IMR-90 (cell line): ENCODE results near the gene BRIP1. TPM values are rescaled to one million over a fixed set of nuclear protein-coding genes. Genes with fewer than 3 reads are reported as not detected.

Source experiments
- ATAC-seq: fragments of 200-7000 bp; cut with Tn5 transposase; 2 replicates; pipeline ENCODE4 v1.9.1; 2020; ENCODE audit warnings: low read depth, mild to moderate bottlenecking, moderate library complexity
- BruUV-seq: library from RNA; stranded (reverse); fragments of 400-500 nt; replicated peaks from 2 replicates; lab custom pipeline; 2021; lab: Mats Ljungman, UMichigan
- CTCF ChIA-PET: fragments of 300-600 bp; formaldehyde crosslinking; extraction: SDS; loops from one replicate; lab custom pipeline; 2021; ENCODE audit warnings: antibody characterized with exemption; lab: Yijun Ruan, JAX
- POLR2A ChIA-PET: fragments of 300-600 bp; sonication (Branson Sonifier 250); formaldehyde crosslinking; loops from one replicate; lab custom pipeline; 2022; ENCODE audit warnings: antibody characterized with exemption; ENCODE audit not compliant: unreplicated experiment; lab: Charles Lee
- DNase-seq: peaks from one replicate; pipeline ENCODE4 v3.0.0; 2013
- H2AFZ ChIP-seq: replicated peaks from 2 replicates; pipeline ENCODE3; 2013; ENCODE audit warnings: low read length, mild to moderate bottlenecking; ENCODE audit not compliant: poor library complexity
- H2AK5ac ChIP-seq: 2 replicates; pipeline ENCODE4 v1.6.1; 2013; ENCODE audit warnings: low read depth, low read length, inconsistent platforms
- H2AK9ac ChIP-seq: replicated peaks from 2 replicates; pipeline ENCODE3; 2013; ENCODE audit warnings: mild to moderate bottlenecking, low read depth, low read length, moderate library complexity; ENCODE audit not compliant: poor library complexity
- H2BK120ac ChIP-seq: 2 replicates; pipeline ENCODE4 v1.6.1; 2013; ENCODE audit warnings: low read depth, low read length, inconsistent platforms
- H2BK15ac ChIP-seq: 3 replicates; pipeline ENCODE4 v1.6.1; 2013; ENCODE audit warnings: low read depth, low read length, inconsistent platforms
- H2BK20ac ChIP-seq: 2 replicates; pipeline ENCODE4 v1.6.1; 2013; ENCODE audit warnings: low read depth, mild to moderate bottlenecking, inconsistent platforms, low read length, moderate library complexity
- H2BK5ac ChIP-seq: 2 replicates; pipeline ENCODE4 v1.6.1; 2013; ENCODE audit warnings: mild to moderate bottlenecking, low read depth, low read length, inconsistent platforms; ENCODE audit not compliant: poor library complexity, severe bottlenecking
- H3K14ac ChIP-seq: replicated peaks from 2 replicates; pipeline ENCODE4 v1.6.1; 2013; ENCODE audit warnings: low read depth, low read length, inconsistent platforms
- H3K18ac ChIP-seq: 2 replicates; pipeline ENCODE4 v1.6.1; 2013; ENCODE audit warnings: low read depth, low read length, control low read depth
- H3K23ac ChIP-seq: 2 replicates; pipeline ENCODE4 v1.6.1; 2013; ENCODE audit warnings: low read depth, low read length, inconsistent platforms
- H3K27ac ChIP-seq: 2 replicates; pipeline ENCODE4 v1.5.1; 2013; ENCODE audit warnings: mild to moderate bottlenecking, control low read depth, low read length; ENCODE audit not compliant: insufficient read depth
- H3K27me3 ChIP-seq: 2 replicates; pipeline ENCODE4 v1.6.1; 2013; ENCODE audit warnings: low read length; ENCODE audit not compliant: control insufficient read depth, insufficient read depth
- H3K36me3 ChIP-seq: 2 replicates; pipeline ENCODE4 v1.6.1; 2013; ENCODE audit warnings: low read length, mixed read lengths; ENCODE audit not compliant: control insufficient read depth, insufficient read depth
- H3K4ac ChIP-seq: 2 replicates; pipeline ENCODE4 v1.6.1; 2013; ENCODE audit warnings: low read depth, low read length, inconsistent platforms
- H3K4me1 ChIP-seq: 2 replicates; pipeline ENCODE4 v1.6.1; 2013; ENCODE audit warnings: low read length, mixed read lengths; ENCODE audit not compliant: control insufficient read depth, insufficient read depth
- H3K4me2 ChIP-seq: 2 replicates; pipeline ENCODE4 v1.6.1; 2013; ENCODE audit warnings: low read depth, mild to moderate bottlenecking, control low read depth, low read length, moderate library complexity
- H3K4me3 ChIP-seq: 2 replicates; pipeline ENCODE4 v1.5.1; 2013; ENCODE audit warnings: low read depth, mild to moderate bottlenecking, control low read depth, low read length, moderate library complexity; ENCODE audit not compliant: insufficient read depth
- H3K56ac ChIP-seq: 2 replicates; pipeline ENCODE4 v1.6.1; 2013; ENCODE audit warnings: low read length, inconsistent platforms; ENCODE audit not compliant: insufficient read depth; ENCODE audit errors: extremely low read depth
- H3K79me1 ChIP-seq, 2 experiments: 2 replicates each; pipeline ENCODE4 v1.6.1; 2013; ENCODE audit warnings: low read length in 2 of 2, inconsistent platforms in 1 of 2, low read depth in 1 of 2
- H3K9ac ChIP-seq: 2 replicates; pipeline ENCODE4 v1.6.1; 2013; ENCODE audit warnings: low read depth, low read length, control low read depth
- H3K9me1 ChIP-seq: 2 replicates; pipeline ENCODE4 v1.6.1; 2013; ENCODE audit warnings: low read length, inconsistent platforms; ENCODE audit not compliant: insufficient read depth
- H3K9me3 ChIP-seq: 2 replicates; pipeline ENCODE4 v1.6.1; 2013; ENCODE audit warnings: low read length; ENCODE audit not compliant: control insufficient read depth, insufficient read depth
- H4K20me1 ChIP-seq: 2 replicates; pipeline ENCODE4 v1.6.1; 2013; ENCODE audit warnings: low read length, inconsistent platforms; ENCODE audit not compliant: insufficient read depth
- H4K5ac ChIP-seq: 2 replicates; pipeline ENCODE4 v1.6.1; 2013; ENCODE audit warnings: mild to moderate bottlenecking, low read depth, low read length, control low read depth
- H4K8ac ChIP-seq, 2 experiments: 2 replicates each; pipeline ENCODE4 v1.6.1; 2013; ENCODE audit warnings: low read depth in 2 of 2, low read length in 2 of 2, control low read depth in 1 of 2, inconsistent platforms in 1 of 2
- H4K91ac ChIP-seq: 2 replicates; pipeline ENCODE4 v1.6.1; 2013; ENCODE audit warnings: low read depth, low read length, inconsistent platforms; ENCODE audit not compliant: insufficient read depth
- BHLHE40 ChIP-seq: fragments of 150-350 bp; IDR thresholded peaks from 2 replicates; pipeline ENCODE4 v1.6.1; 2016; ENCODE audit warnings: mild to moderate bottlenecking, low read depth, low read length
- CEBPB ChIP-seq: IDR thresholded peaks from 2 replicates; pipeline ENCODE4 v1.6.1; 2012; ENCODE audit warnings: low read depth, low read length, improper control_type of control experiment
- CTCF ChIP-seq: conservative IDR thresholded peaks from 2 replicates; pipeline ENCODE4 v1.5.1; 2012; ENCODE audit warnings: mild to moderate bottlenecking, low read depth, low read length, improper control_type of control experiment
- MAFK ChIP-seq: IDR thresholded peaks from 2 replicates; pipeline ENCODE4 v1.6.1; 2012; ENCODE audit warnings: low read depth, low read length, improper control_type of control experiment
- RAD21 ChIP-seq: IDR thresholded peaks from 2 replicates; pipeline ENCODE4 v1.6.1; 2012; ENCODE audit warnings: low read length, improper control_type of control experiment
- RCOR1 ChIP-seq: IDR thresholded peaks from 2 replicates; pipeline ENCODE4 v1.6.1; 2012; ENCODE audit warnings: mild to moderate bottlenecking, low read length, improper control_type of control experiment; ENCODE audit not compliant: insufficient replicate concordance
- RFX5 ChIP-seq: IDR thresholded peaks from 2 replicates; pipeline ENCODE4 v1.8.0; 2012; ENCODE audit warnings: low read depth, mild to moderate bottlenecking, low read length, moderate library complexity
- SMC3 ChIP-seq: fragments of 150-350 bp; IDR thresholded peaks from 2 replicates; pipeline ENCODE4 v1.6.1; 2016; ENCODE audit warnings: low read depth, mild to moderate bottlenecking, antibody characterized with exemption, low read length, moderate library complexity
- dilution Hi-C: fragments of 300-500 bp; cut with HindIII; formaldehyde crosslinking; loops from one replicate; pipeline ENCODE4 v1.14.3; 2018; ENCODE audit warnings: low sequenced_read_pairs; ENCODE audit not compliant: unreplicated experiment
- in situ Hi-C: fragments of 300-500 bp; cut with MboI; formaldehyde crosslinking; loops from 3 replicates; pipeline ENCODE4 v1.14.3; 2019; ENCODE audit warnings: low sequenced_read_pairs, inconsistent platforms, mixed read lengths
- intact Hi-C: fragments of 100-400 bp; cut with micrococcal nuclease; formaldehyde crosslinking; loops from 2 replicates; pipeline ENCODE4 v1.10.0; 2022
- polyA plus RNA-seq, 3 experiments: library from polyadenylated mRNA; depleted of rRNA; stranded (reverse); fragments of >200 nt; gene quantifications; 2 replicates each; pipeline ENCODE4 v1.2.3, GENCODE V29; 2012; ENCODE audit warnings: low replicate concordance in 1 of 3
- total RNA-seq: library from RNA; depleted of rRNA; stranded (reverse); fragments of >200 nt; gene quantifications from 2 replicates; pipeline ENCODE4 v1.2.3, GENCODE V29; 2012

Gene BRIP1
- total and polyA plus RNA-seq, 2 of the 4 experiments (the other 2 are of a cell fraction): 6.1 to 19.7 TPM

- intact Hi-C loops: no loop called here
- Histone ChIP-seq H2BK120ac (no peak overlapping the region), H2BK5ac (no peak overlapping the region), H3K9me1 (no peaks in the 10 kb centered on the region; the same call in none of the 2 replicates), H2AFZ (no peak overlapping the region), H3K27me3 (no peaks in the 10 kb centered on the region), H3K4me1 (no peaks in the 10 kb centered on the region), H3K4me3 (no peak overlapping the region), H2AK5ac (no peak overlapping the region), H3K4me2 (no peak overlapping the region), H3K36me3 (peaks cover 2% of the 10 kb centered on the region; the same call in 1 of the 2 replicates), H3K14ac (no peak overlapping the region), H4K91ac (no peak overlapping the region), H3K9me3 (no peaks in the 10 kb centered on the region), H3K23ac (peak overlapping the region; percentile 95; the same call in 1 of the 2 replicates), H3K56ac (no peak overlapping the region), H4K20me1 (no peaks in the 10 kb centered on the region; the same call in 1 of the 2 replicates), H3K9ac (no peak overlapping the region), H2BK15ac (no peak overlapping the region), H2BK20ac (peak overlapping the region; percentile 62; the same call in 1 of the 2 replicates), H4K8ac (no peak overlapping the region), H3K18ac (no peak overlapping the region), H2AK9ac (no peak overlapping the region), H3K4ac (no peak overlapping the region), H3K79me1 (peaks cover 9 to 34% of the 10 kb centered on the region in 2 experiments; a peak in 3 of 4 replicates), H3K27ac (no peak overlapping the region), H4K5ac (no peak overlapping the region)
- TF ChIP-seq SMC3 (no peak), CEBPB (no peak), RFX5 (no peak), CTCF (no peak), RAD21 (no peak), BHLHE40 (no peak), MAFK (no peak), RCOR1 (no peak)
- BruUV-seq: no TSS peak
- dilution Hi-C loops: no loop called here
- in situ Hi-C loops: loop anchor here (10.0 kb wide), 1 partner anchor 425 kb away; no protein-coding TSS in a partner anchor
- DNase-seq (peak; percentile 58), ATAC-seq (no peak)
- ChIA-PET CTCF (no interaction called here), POLR2A (no interaction called here)
Observed at GRCh38 chr17:61849674-61850073, 13.7 kb downstream of the BRIP1 start.
